ENCODE data around the gene SHISA2.

SHISA2 gene

GRCh38 chr13:26051231-26051656 is 572 bp downstream of the SHISA2 start:
- H3K4me2 ChIP-seq (ENCODE audit: low read length) = no peak overlapping the region
- no peaks in the 10 kb centered on the region for H3K79me2 ChIP-seq (ENCODE audit: insufficient read depth, low read length)
- no peaks in the 10 kb centered on the region for H3K9me3 ChIP-seq (ENCODE audit: low read length)
- no peaks in the 10 kb centered on the region for H3K4me1 ChIP-seq (ENCODE audit: insufficient read depth, low read length, severe bottlenecking)
- H3K27me3 ChIP-seq (ENCODE audit: insufficient read depth, low read length) = no peaks in the 10 kb centered on the region
- H3K4me3 ChIP-seq (ENCODE audit: low read depth, low read length, poor library complexity, severe bottlenecking) = no peak overlapping the region
- no peak overlapping the region for H3K9ac ChIP-seq (ENCODE audit: low read length)
- H3F3A ChIP-seq (ENCODE audit: insufficient read depth, low read length) = no peaks in the 10 kb centered on the region
- H3K9me2 ChIP-seq (ENCODE audit: low read depth, low read length) = no peaks in the 10 kb centered on the region
- no peak overlapping the region for H2AFZ ChIP-seq (ENCODE audit: low read length)
- no peak for TF ChIP-seq EZH2 (IDR thresholded peaks at IDR 0.05; ENCODE audit: borderline replicate concordance, low read length)
- no peak for TF ChIP-seq CTCF (IDR thresholded peaks at IDR 0.05; ENCODE audit: low read length)
- H3K27ac ChIP-seq (ENCODE audit: low read depth, low read length, poor library complexity, severe bottlenecking) = no peak overlapping the region
- no peaks in the 10 kb centered on the region for H3K36me3 ChIP-seq (ENCODE audit: insufficient read depth, low read length)
- no peaks in the 10 kb centered on the region for H4K20me1 ChIP-seq (ENCODE audit: insufficient read depth, low read length)

GRCh38 chr13:26050568-26051230 is 1.1 kb downstream of the SHISA2 start:
- Histone ChIP-seq H3K9me2 (ENCODE audit: low read depth, low read length) (no peaks in the 10 kb centered on the region), H2AFZ (ENCODE audit: low read length) (no peak overlapping the region), H3K27ac (ENCODE audit: low read depth, low read length, poor library complexity, severe bottlenecking) (no peak overlapping the region), H4K20me1 (ENCODE audit: insufficient read depth, low read length) (no peaks in the 10 kb centered on the region), H3K9me3 (ENCODE audit: low read length) (no peaks in the 10 kb centered on the region), H3K27me3 (ENCODE audit: insufficient read depth, low read length) (no peaks in the 10 kb centered on the region), H3K4me3 (ENCODE audit: low read depth, low read length, poor library complexity, severe bottlenecking) (no peak overlapping the region), H3F3A (ENCODE audit: insufficient read depth, low read length) (no peaks in the 10 kb centered on the region), H3K4me2 (ENCODE audit: low read length) (no peak overlapping the region), H3K36me3 (ENCODE audit: insufficient read depth, low read length) (no peaks in the 10 kb centered on the region), H3K4me1 (ENCODE audit: insufficient read depth, low read length, severe bottlenecking) (no peaks in the 10 kb centered on the region), H3K79me2 (ENCODE audit: insufficient read depth, low read length) (no peaks in the 10 kb centered on the region), H3K9ac (ENCODE audit: low read length) (no peak overlapping the region)
- no peak for TF ChIP-seq EZH2 (IDR thresholded peaks at IDR 0.05; ENCODE audit: borderline replicate concordance, low read length)
- TF ChIP-seq CTCF (IDR thresholded peaks at IDR 0.05; ENCODE audit: low read length) = no peak

- H2AFZ ChIP-seq (ENCODE audit: low read length) = no peak overlapping the region
- no peak overlapping the region for H3K27ac ChIP-seq (ENCODE audit: low read depth, low read length, poor library complexity, severe bottlenecking)
- H3K27me3 ChIP-seq (ENCODE audit: insufficient read depth, low read length) = no peaks in the 10 kb centered on the region
- no peaks in the 10 kb centered on the region for H3K79me2 ChIP-seq (ENCODE audit: insufficient read depth, low read length)
- H4K20me1 ChIP-seq (ENCODE audit: insufficient read depth, low read length) = no peaks in the 10 kb centered on the region
- no peaks in the 10 kb centered on the region for H3K36me3 ChIP-seq (ENCODE audit: insufficient read depth, low read length)
- no peaks in the 10 kb centered on the region for H3F3A ChIP-seq (ENCODE audit: insufficient read depth, low read length)
- no peak overlapping the region for H3K4me2 ChIP-seq (ENCODE audit: low read length)
- no peaks in the 10 kb centered on the region for H3K4me1 ChIP-seq (ENCODE audit: insufficient read depth, low read length, severe bottlenecking)
- no peak overlapping the region for H3K4me3 ChIP-seq (ENCODE audit: low read depth, low read length, poor library complexity, severe bottlenecking)
- H3K9me2 ChIP-seq (ENCODE audit: low read depth, low read length) = no peaks in the 10 kb centered on the region
- H3K9ac ChIP-seq (ENCODE audit: low read length) = no peak overlapping the region
- H3K9me3 ChIP-seq (ENCODE audit: low read length) = no peaks in the 10 kb centered on the region
- TF ChIP-seq CTCF (IDR thresholded peaks at IDR 0.05; ENCODE audit: low read length) (no peak), EZH2 (IDR thresholded peaks at IDR 0.05; ENCODE audit: borderline replicate concordance, low read length) (no peak)
Observed at GRCh38 chr13:26048741-26049140, 3.1 kb downstream of the SHISA2 start.

Data from OCI-LY1 (cell line).